NCI-H446 (cell line): ENCODE data around the gene RCOR2.
"Not testable (repeated sequence)": the region's sequence is repeated elsewhere in the genome, so short reads cannot be mapped to it uniquely, and the experiment has no call there.

Source experiments
- DNase-seq, 2 experiments: peaks; one replicate each; lab custom pipeline; 2025; lab: John Stamatoyannopoulos, UW

The RCOR2 gene

GRCh38 chr11:63916837-63917691, at the start of gene RCOR2:
RCOR2 (minus strand) TSS chr11:63917164; CDS start chr11:63916456, 708 bp downstream.
- peak; percentile 29 to 94 for DNase-seq

DNA sequence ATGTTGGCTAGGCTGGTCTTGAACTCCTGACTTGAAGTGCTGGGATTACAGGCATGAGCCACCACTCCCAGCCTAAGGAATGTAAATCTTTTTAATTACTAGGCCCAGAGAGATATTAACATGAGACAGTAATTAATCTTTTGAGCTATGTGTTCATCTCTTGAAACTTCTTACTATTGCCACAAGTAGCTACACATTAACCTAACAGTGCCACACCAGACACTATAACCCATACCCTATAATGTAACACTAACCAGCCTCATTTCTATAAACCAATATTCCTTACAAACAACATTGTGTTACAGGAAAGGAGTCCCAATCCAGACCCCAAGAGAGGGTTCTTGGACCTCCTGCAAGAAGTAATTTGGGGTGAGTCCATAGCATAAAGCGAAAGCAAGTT, 49.5 kb upstream of the RCOR2 start:
- no peak for DNase-seq

DNA sequence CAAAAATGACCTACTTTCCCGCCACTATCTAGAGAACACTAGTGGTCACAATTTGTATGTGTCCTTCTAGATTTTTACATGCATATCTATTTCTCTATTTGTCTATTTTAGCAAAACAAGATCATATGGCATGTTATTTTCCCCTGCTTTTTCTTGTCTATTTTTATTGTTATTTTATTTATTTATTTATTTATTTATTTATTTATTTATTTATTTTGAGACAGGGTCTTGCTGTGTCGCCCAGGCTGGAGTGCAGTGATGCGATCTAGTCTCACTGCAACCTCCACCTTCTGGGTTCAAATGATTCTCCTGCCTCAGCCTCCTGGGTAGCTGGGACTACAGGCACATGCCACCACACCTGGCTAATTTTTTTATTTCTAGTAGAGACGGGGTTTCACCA, 46.9 kb upstream of the RCOR2 start:
- DNase-seq, result not testable (repeated sequence)

DNA sequence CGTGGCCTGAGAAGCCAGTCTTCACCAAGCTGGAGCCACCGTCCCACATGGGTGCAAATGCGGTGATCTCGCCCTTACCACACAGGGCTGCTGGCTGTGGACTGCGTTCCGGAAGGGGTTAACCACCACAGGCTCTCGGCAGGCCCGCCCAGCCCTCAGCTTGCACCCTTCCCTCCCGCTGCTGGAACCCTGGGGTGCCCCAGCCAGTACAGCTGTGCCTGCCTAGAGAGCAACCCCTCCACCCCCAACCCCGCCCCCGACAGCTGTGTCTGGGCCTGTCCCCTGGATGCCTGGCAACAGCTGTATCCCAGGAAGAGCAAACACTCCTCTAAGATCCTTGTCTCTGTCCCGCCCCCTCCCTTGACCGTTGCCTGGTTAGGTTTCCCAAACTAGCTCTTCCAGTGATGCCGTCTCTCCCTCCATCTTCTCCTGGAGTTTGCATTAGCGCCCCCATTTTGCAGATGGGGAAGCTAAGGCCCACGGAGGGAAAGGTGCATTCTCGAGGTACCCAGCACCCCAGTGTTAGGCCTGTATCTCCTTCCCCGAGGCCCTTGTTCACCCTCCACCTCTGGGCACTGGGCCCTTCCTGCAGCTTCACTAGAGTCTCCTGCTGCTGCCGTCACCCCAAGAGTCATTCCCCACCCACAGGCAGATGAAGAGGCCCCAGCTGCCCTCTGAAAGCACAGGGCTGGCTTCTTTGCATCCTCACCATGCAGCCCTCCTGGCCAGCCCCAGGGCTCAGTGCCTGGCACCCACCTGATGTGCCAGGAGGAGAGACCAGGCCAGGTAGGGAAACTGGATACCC, 44.8 kb upstream of the RCOR2 start:
- no peak for DNase-seq

- no peak for DNase-seq
These were observed 41.0 kb upstream of the RCOR2 start for GRCh38 chr11:63958008-63958407.

DNA sequence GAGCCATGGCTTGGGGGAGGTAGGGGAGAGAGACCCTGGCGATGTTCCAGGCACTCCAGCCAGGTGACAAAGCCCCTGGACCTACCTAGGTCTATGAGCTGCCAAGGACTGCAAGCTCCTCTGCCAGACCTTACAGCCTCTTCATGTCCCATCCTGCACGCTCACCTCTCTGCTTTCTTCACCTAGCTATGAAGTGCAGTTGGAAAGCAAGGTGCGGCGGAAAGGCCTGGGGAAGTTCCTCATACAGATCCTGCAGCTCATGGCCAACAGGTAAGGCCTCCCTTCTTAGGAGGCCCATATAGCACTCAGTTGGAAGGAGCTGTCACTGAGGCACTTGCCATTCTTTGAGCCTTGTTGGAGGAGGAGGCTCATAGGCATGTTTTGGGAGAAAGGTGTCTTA, 35.6 kb upstream of the RCOR2 start:
- DNase-seq, result no peak

- DNase-seq, result no peak
These were observed 35.0 kb upstream of the RCOR2 start for GRCh38 chr11:63951779-63952536.

DNA sequence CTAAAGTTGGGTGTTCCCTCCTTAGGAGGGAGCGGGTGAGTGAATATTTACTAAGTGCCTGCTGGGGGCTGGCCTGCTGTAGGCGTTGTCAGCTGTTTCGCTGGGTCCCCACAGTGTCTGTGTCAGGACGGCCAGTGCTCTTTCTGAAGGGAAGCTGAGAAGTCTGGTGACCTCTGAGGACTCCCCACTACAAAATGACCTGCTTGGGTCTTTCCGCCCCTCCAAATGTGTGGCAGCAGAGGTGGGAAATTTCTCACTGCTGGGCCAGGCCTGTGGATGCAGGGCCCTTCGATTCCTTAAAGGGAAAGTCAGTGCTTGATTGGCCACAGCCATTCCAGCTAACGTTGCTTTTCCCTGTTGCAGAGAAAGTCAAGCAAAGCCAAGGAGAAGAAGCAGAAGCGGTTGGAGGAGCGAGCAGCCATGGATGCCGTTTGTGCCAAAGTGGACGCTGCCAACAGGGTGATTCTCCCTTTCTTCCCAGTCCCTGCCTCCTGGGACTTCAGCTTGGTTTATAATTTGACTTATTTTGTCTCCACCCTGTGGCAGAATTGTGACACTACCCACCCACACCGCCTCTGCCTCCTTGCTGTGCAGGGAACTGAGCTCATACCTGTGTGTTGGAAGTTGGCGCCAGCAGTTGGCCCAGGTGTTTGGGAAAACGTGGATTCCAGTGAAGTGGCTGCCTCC, 28.7 kb upstream of the RCOR2 start:
- DNase-seq, result peak; percentile 62 to 88

DNA sequence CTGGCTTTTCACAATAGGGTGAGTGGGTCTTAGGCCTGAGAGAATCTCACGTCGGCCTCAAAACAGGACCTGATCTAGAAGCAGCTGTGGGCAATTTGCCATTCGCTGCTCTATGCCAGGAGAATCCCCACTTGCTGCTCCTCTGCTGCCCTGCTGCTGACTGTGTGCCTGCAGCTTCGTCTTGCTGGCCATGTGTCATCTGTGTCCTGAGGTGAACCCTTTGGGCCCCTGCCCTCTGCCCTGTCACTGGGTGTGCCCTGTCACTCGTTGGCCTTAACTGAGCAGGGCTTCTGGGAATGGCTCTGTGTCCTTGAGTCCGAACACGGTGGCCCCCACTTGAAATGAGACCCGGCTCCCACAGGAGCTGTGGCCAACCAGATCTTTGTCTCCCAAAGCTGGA, 28.0 kb upstream of the RCOR2 start:
- DNase-seq, result peak; percentile 13 to 70

DNA sequence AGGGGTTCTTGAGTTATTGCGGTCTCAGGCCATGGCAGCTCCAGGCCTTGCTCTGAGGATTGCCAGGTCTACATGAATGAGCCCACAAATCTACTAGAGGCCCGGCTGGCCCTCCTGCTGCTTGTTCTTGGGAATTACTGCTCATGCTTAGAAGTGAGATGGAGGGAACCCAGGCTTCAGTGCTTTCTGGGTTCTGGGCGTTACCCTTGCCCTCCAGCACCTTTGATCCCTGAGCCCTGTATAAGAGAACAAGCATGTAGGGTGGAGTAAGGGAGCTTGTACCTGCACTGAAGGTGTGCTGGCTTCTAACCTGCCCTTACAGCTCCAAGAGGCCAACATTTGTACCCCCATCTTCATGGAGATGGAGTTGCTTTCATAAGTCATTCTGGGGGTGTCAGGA, 25.8 kb upstream of the RCOR2 start:
- DNase-seq, result no peak

- DNase-seq, result no peak
These were observed 24.9 kb upstream of the RCOR2 start for GRCh38 chr11:63941901-63942300.

DNA sequence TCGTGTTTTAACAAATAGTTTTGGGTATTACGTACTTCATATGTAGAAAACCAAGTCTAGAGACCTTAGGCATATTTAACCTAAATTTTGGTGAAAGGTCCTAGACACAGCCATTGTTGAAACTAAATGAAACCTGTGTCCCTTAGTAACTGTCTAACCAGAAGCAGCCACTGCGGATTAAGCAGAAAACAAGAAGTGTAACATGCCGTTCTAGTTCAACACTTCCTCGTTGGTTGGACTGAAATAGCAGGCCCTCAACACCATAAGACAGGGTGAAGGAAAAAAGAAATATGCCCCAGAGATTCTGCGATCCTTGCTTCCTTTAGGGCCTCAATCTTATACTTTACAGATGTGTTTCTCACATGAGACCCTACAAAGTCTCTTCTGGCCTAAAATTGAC, 23.8 kb upstream of the RCOR2 start:
- DNase-seq, result no peak

- no peak for DNase-seq
These were observed 22.5 kb upstream of the RCOR2 start for GRCh38 chr11:63939397-63939891.

DNA sequence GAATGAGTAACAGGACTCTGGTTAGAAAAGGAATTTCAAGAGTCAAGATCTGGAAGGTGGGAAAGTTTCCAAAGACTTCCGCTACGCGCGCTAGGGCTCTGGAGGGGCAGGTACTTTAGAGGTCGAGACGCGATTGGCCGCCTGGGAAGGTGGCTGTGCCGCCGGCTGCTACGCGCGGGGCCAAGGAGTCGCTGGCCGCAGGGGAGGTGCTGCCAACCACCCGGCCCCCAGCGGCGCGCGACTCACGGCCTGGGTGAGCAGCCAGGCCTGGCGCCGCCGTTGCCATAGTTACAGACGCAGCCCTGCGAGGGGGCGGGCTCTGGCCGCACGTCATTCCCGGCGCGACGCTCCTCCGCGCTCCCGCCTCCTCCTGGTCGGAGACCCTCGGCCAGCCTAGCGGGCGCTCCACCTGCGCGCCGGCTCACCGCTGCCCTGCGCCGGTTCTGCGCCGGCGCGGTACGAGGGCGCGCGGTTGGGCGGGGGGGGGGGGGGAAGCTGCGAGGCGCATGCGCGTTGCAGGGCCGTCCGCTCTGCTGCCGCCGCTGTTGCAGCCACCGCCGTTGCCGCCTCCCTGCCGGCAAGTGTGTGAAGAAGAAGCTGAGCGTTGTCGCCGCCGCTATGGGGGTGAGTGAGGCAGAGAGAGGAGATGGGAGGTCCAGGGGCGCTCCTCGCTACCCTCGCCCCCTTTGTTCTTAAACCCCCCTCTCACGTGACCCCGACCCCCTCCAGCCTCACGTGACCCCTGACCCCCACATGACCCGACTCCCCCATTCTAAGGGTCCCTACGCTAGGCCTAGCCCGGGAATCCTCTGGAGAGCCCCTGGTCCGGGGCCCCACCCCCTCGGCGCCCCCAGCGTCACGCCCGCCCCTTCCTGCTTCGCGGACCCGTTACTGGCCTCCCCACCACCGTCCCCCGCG, 21.8 kb upstream of the RCOR2 start, which contains the start of gene NAA40:
TSS of gene NAA40 (plus strand) at position 524 of the 918 bp plus-strand sequence. CDS start at position 619, 95 bp downstream.
- DNase-seq, result peak; percentile 89 to 98

- DNase-seq, result no peak
These were observed 20.9 kb upstream of the RCOR2 start for GRCh38 chr11:63937713-63938478.

DNA sequence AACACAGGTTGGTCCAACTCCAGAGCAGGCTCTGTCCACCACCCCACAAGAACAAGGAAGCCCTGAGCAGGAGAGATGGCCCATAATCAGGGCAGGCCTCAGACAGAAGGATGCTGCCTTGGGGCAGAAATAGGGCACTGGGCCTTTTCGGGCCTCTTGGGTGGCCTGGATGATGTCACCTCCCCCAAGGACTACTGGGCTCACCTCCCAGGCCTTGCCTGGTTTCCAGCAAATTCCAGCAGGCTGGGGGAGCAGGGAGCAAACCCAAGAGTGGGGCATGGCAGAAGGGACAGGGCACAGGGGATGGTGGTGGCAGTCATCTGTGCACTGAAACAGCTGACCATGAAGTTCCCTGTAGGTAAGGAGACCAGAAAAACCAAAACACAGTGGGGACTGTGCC, 16.5 kb upstream of the RCOR2 start:
- DNase-seq, result no peak

GRCh38 chr11:63931876-63932275, 14.9 kb upstream of the RCOR2 start:
- no peak for DNase-seq

- DNase-seq, result no peak
These were observed 14.1 kb upstream of the RCOR2 start for GRCh38 chr11:63931045-63931444.

DNA sequence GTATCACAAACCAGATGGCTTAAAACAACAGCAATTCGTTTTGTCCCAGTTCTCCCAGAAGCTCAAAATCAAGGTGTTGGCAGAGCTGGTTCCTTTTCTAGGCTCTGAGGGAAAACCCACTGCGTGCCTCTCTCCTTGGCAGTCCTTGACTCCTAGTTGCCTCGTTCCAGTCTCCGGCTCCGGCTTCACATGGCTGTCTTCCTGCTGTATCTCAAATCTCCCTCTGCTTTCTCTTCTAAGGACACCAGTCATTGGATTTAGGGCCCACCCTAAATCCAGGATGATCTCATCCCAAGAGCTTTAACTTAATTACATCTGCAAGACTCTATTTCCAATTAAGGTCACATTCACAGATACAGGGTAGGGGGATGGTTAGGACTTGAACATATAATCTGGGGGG, 12.7 kb upstream of the RCOR2 start:
- no peak for DNase-seq

- DNase-seq, result no peak
These were observed 6.4 kb upstream of the RCOR2 start for GRCh38 chr11:63923319-63923718.
